Mammary epithelial cell (primary cell): ENCODE data around the gene RHNO1.

ENCODE experiments used
- CTCF ChIP-seq, 2 donors: IDR thresholded peaks in 1 of 2; conservative IDR thresholded peaks in 1 of 2; 2 replicates each; pipeline ENCODE4 v1.5.1; 2011 to 2012; ENCODE audit warnings: inconsistent platforms in 2 of 2, low read length in 2 of 2, mild to moderate bottlenecking in 2 of 2, control low read depth in 1 of 2, low read depth in 1 of 2; ENCODE audit not compliant: insufficient read depth in 1 of 2; ENCODE audit errors: extremely low read depth in 1 of 2
- EZH2 ChIP-seq: IDR thresholded peaks from 2 replicates; pipeline ENCODE4 v1.6.1; 2012; ENCODE audit warnings: low read length, inconsistent platforms, borderline replicate concordance

GRCh38 chr12:2891240-2892053 lies 14.4 kb downstream of the RHNO1 start:
- TF ChIP-seq CTCF (conservative IDR thresholded peaks at IDR 0.05 in 1 of 2, IDR thresholded peaks at IDR 0.05 in 1 of 2; ENCODE audit: extremely low read depth in 1 of 2, insufficient read depth in 1 of 2, low read depth in 1 of 2, low read length in 2 of 2), result no peak
- TF ChIP-seq EZH2, result no peak
